Measurements from ENCODE around the gene IFT52.
A peak's percentile ranks its signal among the peaks of the same experiment; 100 is the strongest.
"Not testable (repeated sequence)": the region's sequence is repeated elsewhere in the genome, so short reads cannot be mapped to it uniquely, and the experiment has no call there.

Gene IFT52

GRCh38 chr20:43607278-43607677 lies 16.5 kb downstream of the IFT52 start:
- DNase-seq (ENCODE audit: low read depth, low spot score): not testable (repeated sequence)

GRCh38 chr20:43631598-43631997 lies 40.9 kb downstream of the IFT52 start:
- no peak for DNase-seq (ENCODE audit: low read depth, low spot score)

More at GRCh38 chr20:43607278-43607677, 16.5 kb downstream of the IFT52 start:
- not testable (repeated sequence) for H3K27ac ChIP-seq

GRCh38 chr20:43636429-43636828 lies 45.7 kb downstream of the IFT52 start:
- no peak overlapping the region for H3K27ac ChIP-seq
- no peak for DNase-seq (ENCODE audit: low read depth, low spot score)

More at GRCh38 chr20:43631598-43631997, 40.9 kb downstream of the IFT52 start:
- H3K27ac ChIP-seq: no peak overlapping the region

GRCh38 chr20:43642548-43642947 lies 51.8 kb downstream of the IFT52 start:
- H3K27ac ChIP-seq: no peak overlapping the region
- DNase-seq (ENCODE audit: low read depth, low spot score): no peak

GRCh38 chr20:43650997-43651525 lies 60.3 kb downstream of the IFT52 start:
- no peak for DNase-seq (ENCODE audit: low read depth, low spot score)
- no peak overlapping the region for H3K27ac ChIP-seq

- H3K27ac ChIP-seq; DNase-seq (ENCODE audit: low read depth, low spot score): not testable (repeated sequence)
Observed at GRCh38 chr20:43651650-43652184, 61.0 kb downstream of the IFT52 start.

GRCh38 chr20:43653966-43654365 lies 63.2 kb downstream of the IFT52 start:
- no peak for DNase-seq (ENCODE audit: low read depth, low spot score)
- no peak overlapping the region for H3K27ac ChIP-seq

- H3K27ac ChIP-seq; DNase-seq (ENCODE audit: low read depth, low spot score): not testable (repeated sequence)
Observed at GRCh38 chr20:43655176-43655575, 64.4 kb downstream of the IFT52 start.

- no peak overlapping the region for H3K27ac ChIP-seq
- DNase-seq (ENCODE audit: low read depth, low spot score): no peak
Observed at GRCh38 chr20:43655937-43656336, 65.2 kb downstream of the IFT52 start.

- peak overlapping the region; percentile 47 for H3K27ac ChIP-seq
- no peak for DNase-seq (ENCODE audit: low read depth, low spot score)
Observed at GRCh38 chr20:43658069-43658722, 67.5 kb downstream of the IFT52 start.

GRCh38 chr20:43658723-43659419 lies 68.1 kb downstream of the IFT52 start:
- H3K27ac ChIP-seq: no peak overlapping the region
- no peak for DNase-seq (ENCODE audit: low read depth, low spot score)

- peak; percentile 18 for DNase-seq (ENCODE audit: low read depth, low spot score)
Observed at GRCh38 chr20:43662943-43663655, 72.4 kb downstream of the IFT52 start.

GRCh38 chr20:43665466-43666176 lies 74.9 kb downstream of the IFT52 start:
- H3K27ac ChIP-seq: no peak overlapping the region
- DNase-seq (ENCODE audit: low read depth, low spot score): no peak

More at GRCh38 chr20:43662943-43663655, 72.4 kb downstream of the IFT52 start:
- H3K27ac ChIP-seq: no peak overlapping the region

GRCh38 chr20:43666376-43667328 lies 75.9 kb downstream of the IFT52 start, which contains the start of gene MYBL2:
MYBL2 (plus strand) TSS chr20:43667114; CDS start chr20:43667284, 170 bp downstream.
- DNase-seq (ENCODE audit: low read depth, low spot score): no peak
- H3K27ac ChIP-seq: no peak within 1 kb of the TSS

- no peak overlapping the region for H3K27ac ChIP-seq
- no peak for DNase-seq (ENCODE audit: low read depth, low spot score)
Observed at GRCh38 chr20:43667341-43668132, 76.8 kb downstream of the IFT52 start.

GRCh38 chr20:43669332-43669731 lies 78.6 kb downstream of the IFT52 start:
- DNase-seq (ENCODE audit: low read depth, low spot score): no peak
- no peak overlapping the region for H3K27ac ChIP-seq

- no peak overlapping the region for H3K27ac ChIP-seq
- no peak for DNase-seq (ENCODE audit: low read depth, low spot score)
Observed at GRCh38 chr20:43670423-43670822, 79.7 kb downstream of the IFT52 start.

GRCh38 chr20:43676368-43676767 lies 85.6 kb downstream of the IFT52 start:
- no peak overlapping the region for H3K27ac ChIP-seq
- no peak for DNase-seq (ENCODE audit: low read depth, low spot score)
